Stimulated activated naive CD4-positive, alpha-beta T cell (primary cell): ENCODE results near the gene NTM.

ENCODE experiments used
- DNase-seq, 6 experiments: peaks; one replicate each; lab custom pipeline; 2025; lab: John Stamatoyannopoulos, UW

The NTM gene

GRCh38 chr11:131964698-131965483 lies 594.5 kb downstream of the NTM start:
- no peak for DNase-seq

DNA sequence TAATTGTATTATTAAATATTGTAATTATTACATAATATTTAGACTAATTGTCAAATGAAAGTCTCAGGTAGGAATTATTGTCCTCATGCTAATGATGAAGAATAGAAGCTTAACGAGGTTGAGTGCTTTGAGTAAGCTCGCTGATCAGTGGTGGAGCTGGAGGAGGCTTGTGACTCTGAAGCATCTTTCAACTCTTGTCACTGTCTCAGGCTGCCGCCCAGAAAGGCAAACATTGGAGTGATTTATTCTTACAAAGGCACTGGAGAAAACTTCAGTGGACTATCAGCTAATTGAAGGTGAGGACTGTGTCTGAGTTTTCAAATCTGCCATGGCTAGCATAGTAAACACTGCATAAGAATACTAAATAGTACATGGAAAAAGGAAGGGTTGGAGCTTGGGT lies 595.1 kb downstream of the NTM start:
- DNase-seq, result no peak

GRCh38 chr11:131966667-131967066 lies 596.3 kb downstream of the NTM start:
- DNase-seq, result no peak

- DNase-seq, result no peak
Observed at GRCh38 chr11:131969261-131969660, 598.8 kb downstream of the NTM start.

- DNase-seq, result no peak
Observed at GRCh38 chr11:131973061-131973460, 602.6 kb downstream of the NTM start.

DNA sequence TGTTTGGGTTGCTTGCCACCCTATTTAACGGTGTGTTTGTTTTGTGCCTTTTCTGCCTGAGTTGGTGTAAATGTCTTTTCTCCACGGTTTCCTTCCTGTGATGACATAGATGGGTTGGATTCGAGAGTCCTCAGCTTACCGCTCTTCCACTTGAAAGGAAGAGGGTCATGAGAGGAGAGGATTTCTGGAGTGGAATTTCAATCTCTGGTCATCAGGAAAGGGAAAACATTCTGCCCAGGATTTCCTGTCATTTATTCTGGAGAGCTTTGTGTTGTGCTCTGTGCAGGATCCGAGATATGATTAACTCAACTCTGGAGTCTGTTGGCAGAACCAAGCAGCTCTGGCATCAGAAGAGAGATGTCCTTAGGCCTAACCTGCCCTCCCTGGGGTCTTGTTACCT lies 605.2 kb downstream of the NTM start:
- no peak for DNase-seq

DNA sequence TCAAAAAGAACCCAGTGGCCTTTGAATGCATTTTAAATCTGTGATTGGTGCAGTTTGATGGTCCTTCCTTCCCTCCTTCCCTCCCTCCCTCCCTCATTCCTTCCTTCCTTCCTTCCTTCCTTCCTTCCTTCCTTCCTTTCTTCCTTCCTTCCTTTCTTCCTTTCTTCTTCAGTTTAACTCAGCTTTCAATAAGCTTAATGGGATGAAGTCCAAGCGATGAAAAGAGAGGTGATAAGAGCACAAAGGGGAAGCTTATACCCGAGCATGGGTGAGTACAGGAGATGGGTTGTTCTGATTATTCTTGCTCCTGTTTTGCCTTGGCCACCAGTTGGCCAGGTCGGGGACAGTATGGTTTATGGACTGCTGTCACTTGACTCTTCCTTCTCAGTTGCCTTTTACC lies 605.6 kb downstream of the NTM start:
- DNase-seq, result no peak

GRCh38 chr11:131977231-131977630 lies 606.8 kb downstream of the NTM start:
- no peak for DNase-seq

DNA sequence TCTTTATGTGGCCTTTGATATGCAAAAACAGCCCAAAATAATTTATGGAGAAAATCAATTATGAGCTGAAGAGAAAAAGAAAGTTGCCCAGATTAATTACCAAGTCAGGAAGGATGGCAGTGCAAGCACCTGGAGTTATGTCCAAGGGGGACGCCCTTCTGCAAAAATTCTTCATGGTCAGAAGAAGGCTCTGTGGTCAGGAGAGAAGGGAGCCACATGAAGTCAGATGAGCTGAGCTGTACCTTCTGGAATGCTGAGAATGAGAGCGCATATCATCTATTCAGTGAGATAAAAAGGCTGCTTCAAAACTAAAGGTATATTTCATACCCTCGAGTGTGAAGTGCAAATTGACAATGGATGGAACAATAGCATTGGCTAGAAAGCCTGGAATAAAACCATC lies 607.4 kb downstream of the NTM start:
- no peak for DNase-seq

- DNase-seq, result no peak
Observed at GRCh38 chr11:131978351-131978750, 607.9 kb downstream of the NTM start.

DNA sequence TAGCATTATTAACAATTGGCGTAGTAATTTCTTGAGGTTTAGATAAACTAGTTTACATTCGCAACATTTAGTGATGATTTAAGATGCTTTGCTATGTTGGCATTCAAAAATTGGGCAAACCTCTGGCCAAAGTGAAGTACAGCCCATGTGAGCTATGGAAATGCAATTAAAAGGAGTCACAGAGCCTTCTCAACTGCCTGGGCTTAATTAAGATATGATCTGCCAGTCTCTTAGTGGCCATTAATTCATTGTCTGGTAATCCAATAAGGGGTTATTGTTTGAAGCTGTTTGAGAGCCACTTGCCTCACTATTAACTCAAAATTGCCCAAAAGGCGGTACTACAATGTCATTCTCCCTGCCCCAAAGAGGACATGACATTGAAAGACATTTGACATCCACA lies 608.9 kb downstream of the NTM start:
- no peak for DNase-seq

- no peak for DNase-seq
Observed at GRCh38 chr11:131980199-131980598, 609.8 kb downstream of the NTM start.

DNA sequence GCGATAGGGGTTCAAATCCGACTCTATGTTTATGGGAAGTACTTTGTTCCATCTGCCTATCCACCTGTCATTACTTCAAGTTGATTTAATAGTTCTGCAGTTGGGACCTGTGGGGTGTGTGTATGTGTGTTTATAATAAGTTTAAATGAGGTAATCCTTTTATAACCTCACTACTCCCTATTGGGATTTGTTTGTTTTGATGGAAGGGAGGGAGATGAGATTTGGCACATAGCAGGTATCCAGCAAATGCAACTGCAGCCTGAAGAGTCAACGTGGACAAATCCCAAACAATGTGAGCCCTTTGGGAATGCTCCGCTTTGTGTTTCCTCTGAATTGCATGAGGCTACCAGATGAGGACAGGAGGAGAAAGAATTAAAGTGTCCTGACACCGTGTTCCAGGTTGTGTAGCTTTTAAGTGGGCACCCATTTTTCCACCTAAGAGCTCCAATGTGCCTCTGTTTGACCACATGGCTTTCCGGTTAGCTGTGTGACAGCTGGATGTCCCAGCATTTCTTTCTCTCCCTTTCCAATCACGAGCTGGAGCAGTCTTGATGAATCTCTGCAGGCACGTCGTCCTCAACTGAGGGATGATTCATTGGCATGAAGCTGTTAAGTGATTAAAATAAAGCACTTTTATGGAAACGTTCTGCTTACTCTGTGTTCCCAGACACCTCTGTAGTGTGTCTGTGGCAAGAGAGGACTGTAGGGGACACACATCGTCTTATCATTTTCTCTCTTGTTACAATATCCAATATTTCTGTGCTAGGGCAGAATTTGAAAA lies 610.7 kb downstream of the NTM start:
- DNase-seq, result no peak

- DNase-seq, result no peak
Observed at GRCh38 chr11:131982154-131982553, 611.7 kb downstream of the NTM start.

GRCh38 chr11:131985846-131986301 lies 615.5 kb downstream of the NTM start:
- DNase-seq, result no peak

DNA sequence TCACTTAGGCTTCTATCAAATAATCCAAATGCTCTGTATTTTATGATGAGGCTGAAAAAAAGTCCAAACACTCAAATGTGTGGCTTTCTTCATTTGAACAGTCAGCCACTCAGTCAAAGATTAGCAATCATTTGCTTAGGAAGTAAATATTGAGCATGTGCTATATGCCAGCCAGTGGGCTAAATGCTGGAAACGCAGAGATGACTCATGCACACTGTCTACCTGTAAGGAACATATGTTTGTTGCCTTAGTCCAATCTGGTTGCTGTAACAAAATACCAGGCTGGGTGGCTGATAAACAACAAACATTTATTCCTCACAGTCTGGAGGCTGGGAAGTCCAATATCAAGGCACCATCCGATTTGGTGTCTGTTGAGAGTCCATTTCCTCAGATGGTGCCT lies 617.3 kb downstream of the NTM start:
- no peak for DNase-seq

DNA sequence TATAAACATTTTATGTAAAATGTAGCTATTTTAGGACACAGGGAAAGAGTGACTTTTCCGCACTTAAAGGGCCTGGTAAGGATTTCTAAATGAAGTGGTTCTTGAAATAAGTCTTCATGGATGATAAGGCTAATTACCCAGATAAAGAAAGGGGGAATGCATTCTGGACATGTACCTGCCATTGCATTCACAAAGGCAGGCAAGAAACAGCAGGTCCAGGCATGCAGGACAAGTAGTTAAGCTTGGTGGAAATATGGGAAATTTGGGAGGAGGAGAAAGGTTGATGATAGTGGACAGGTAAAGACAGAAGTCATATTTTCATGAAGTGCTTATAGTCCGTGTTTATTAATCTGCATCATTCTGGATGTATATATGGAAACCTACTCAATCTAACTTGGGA lies 621.2 kb downstream of the NTM start:
- DNase-seq, result no peak

DNA sequence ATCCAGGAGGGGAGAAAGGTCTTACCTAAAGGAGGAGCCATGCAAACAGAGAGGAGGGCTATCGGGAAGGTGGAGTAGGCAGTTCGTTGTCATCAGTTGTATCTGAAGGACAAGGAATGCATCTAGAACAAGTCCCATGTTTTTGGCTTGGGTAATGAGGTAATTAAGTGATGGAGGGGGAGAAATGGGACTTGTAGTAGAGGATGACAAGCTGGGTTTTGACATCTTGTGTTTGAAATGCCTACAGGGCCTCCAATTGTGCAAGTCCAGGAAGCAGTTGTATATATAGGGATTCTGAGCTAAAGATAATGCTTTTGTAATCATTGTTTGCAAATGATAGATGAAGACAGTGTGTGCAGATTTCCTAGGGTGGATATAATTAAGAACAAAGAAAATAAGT lies 622.8 kb downstream of the NTM start:
- DNase-seq, result no peak

GRCh38 chr11:131998020-131998419 lies 627.6 kb downstream of the NTM start:
- no peak for DNase-seq

GRCh38 chr11:131999084-131999483 lies 628.7 kb downstream of the NTM start:
- no peak for DNase-seq

- no peak for DNase-seq
Observed at GRCh38 chr11:131999955-132000354, 629.5 kb downstream of the NTM start.

GRCh38 chr11:132005887-132006286 lies 635.5 kb downstream of the NTM start:
- DNase-seq, result no peak

- no peak for DNase-seq
Observed at GRCh38 chr11:132006884-132007580, 636.6 kb downstream of the NTM start.
